ENCODE measurements around the gene PSTPIP2. TPM values are rescaled to one million over a fixed set of nuclear protein-coding genes. Genes with fewer than 3 reads are reported as not detected.

The PSTPIP2 gene
- total RNA-seq, 1 donor = 21.2 TPM

- no peak for DNase-seq (ENCODE audit: low read depth)
- no peak overlapping the region for H3K4me3 ChIP-seq (ENCODE audit: low read depth, low read length)
- TF ChIP-seq CTCF (IDR thresholded peaks at IDR 0.05; ENCODE audit: insufficient read depth, low read depth, low read length) = no peak
These were observed 1.8 kb downstream of the PSTPIP2 start for GRCh38 chr18:46070232-46070631.

DNA sequence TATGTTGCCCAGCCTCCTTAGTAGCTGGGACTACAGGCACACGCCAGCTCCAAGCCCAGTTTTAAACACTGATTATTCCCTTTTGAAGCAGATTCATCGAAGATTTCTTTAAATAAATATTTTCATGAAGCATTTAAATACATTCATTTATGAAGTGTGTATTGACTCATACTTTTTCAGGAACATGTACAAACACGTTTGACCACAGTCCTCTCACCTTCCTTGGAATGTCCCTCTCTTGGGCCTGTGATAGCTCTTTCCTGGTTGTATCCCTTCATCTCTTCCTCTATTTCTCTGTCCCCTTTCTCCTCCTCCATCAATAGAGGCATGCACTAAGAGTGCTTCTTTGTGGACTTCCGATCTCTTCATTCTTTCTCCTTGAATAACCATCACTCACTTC lies 2.5 kb downstream of the PSTPIP2 start:
- no peak overlapping the region for H3K4me3 ChIP-seq (ENCODE audit: low read depth, low read length)
- no peak for DNase-seq (ENCODE audit: low read depth)
- TF ChIP-seq CTCF (IDR thresholded peaks at IDR 0.05; ENCODE audit: insufficient read depth, low read depth, low read length) = no peak

DNA sequence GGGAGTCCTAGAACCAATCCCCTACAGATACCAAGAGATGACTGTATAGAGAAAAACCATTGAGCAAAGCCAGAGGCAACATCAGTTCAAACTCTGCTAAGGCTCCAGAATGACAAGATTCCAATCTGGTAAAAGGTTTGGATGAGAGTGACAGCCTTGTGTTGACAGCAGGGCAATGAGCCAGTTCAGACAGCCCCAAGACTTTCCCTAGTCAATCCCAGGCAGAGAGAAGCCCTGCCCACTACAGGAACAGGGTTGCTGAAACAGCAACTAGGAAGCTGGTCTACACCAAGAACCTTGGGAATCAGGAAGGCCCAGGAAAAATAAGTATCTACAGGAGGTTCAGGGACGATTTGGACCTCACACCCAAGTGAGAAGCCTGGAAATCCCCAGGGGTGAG lies 3.3 kb downstream of the PSTPIP2 start:
- DNase-seq (ENCODE audit: low read depth) = no peak
- no peak overlapping the region for H3K4me3 ChIP-seq (ENCODE audit: low read depth, low read length)

DNA sequence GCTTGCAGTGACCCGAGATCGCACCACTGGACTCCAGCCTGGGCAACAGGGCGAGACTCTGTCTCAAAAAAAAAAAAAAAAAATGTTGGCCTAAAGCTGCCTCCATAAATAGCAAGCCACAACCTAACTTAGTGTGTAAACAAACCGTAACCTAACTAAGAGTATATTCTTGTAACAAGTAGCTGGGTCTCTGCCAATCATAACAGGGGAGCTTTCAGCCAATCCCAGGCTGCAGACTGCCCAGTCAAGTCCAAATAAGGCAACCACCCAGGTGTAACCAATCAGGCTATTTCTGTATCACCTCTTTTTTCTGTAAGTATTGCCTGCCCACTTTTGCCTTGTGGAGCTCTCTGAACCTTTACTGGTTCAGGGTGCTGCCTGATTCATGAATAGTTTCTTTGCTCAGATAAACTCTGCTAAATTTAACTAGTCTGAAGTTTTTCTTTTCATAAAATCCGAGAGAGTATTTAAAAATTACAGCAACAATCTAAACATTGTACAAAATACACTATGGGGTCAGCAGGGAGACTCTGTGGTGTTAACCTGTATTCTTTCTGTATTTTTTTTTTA lies 4.5 kb downstream of the PSTPIP2 start:
- TF ChIP-seq CTCF (IDR thresholded peaks at IDR 0.05; ENCODE audit: insufficient read depth, low read depth, low read length) = no peak
- peak; percentile 37 for DNase-seq (ENCODE audit: low read depth)
- no peak overlapping the region for H3K4me3 ChIP-seq (ENCODE audit: low read depth, low read length)

More for the DNA sequence above, 3.3 kb downstream of the PSTPIP2 start:
- no peak for TF ChIP-seq CTCF (IDR thresholded peaks at IDR 0.05; ENCODE audit: insufficient read depth, low read depth, low read length)

DNA sequence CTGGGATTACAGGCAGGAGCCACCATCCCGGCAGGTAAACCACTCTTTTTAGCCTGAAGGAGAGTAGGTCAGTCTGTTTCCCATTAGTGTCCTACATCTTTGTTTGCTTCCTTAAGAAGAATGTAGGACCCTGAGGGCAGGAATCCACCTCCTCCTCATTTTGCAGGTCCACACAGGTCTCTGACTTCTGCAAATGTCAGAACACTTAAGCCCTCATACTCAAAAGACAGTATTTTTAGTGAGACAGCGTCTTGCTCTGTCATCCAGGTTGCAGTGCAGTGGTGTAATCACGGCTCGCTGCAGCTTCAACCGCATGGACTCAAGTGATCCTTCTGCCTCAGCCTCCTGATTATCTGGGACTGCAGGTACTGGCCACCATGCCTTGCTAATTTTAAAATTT lies 9.3 kb downstream of the PSTPIP2 start:
- no peak overlapping the region for H3K4me3 ChIP-seq (ENCODE audit: low read depth, low read length)
- TF ChIP-seq CTCF (IDR thresholded peaks at IDR 0.05; ENCODE audit: insufficient read depth, low read depth, low read length) = no peak
- no peak for DNase-seq (ENCODE audit: low read depth)

DNA sequence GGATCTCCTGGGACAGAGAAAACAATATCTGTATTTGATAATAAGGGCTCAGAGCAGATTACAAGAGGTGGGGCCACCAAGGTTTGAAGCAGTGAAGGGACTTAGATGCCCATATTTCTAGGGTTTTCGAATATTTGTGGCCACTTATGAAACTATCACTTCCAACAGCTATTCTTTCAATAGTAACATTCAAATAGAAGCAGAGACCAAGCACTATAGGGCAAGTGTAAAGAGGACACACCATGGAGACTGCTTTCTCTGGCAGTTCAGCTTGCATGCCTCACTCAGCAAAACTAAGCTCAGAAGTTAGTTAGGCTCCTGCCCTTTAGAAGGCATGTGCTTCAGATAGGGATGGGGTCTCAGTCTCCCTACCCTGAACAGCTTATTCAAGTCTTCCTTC lies 10.3 kb downstream of the PSTPIP2 start:
- no peak for TF ChIP-seq CTCF (IDR thresholded peaks at IDR 0.05; ENCODE audit: insufficient read depth, low read depth, low read length)
- no peak for DNase-seq (ENCODE audit: low read depth)
- no peak overlapping the region for H3K4me3 ChIP-seq (ENCODE audit: low read depth, low read length)

DNA sequence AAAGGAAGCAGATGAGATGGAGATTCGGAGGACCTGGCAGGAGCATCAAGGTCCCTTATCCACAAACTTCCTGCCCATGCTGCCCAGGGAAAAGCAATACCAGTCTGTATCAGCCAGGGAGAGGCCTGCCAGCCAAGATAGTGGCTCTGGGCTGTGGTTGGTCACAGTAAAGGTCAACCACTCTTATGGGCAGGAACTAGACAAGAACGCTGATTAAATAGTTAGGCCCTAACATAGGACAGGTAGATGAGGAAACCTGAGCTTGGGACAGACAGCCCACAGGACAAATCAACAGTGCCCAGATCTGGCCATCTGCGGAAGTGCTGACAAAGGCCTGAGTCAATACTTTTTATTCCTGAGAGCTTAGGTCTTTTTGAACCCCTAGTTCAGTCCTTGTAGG lies 10.7 kb downstream of the PSTPIP2 start:
- DNase-seq (ENCODE audit: low read depth) = no peak
- H3K4me3 ChIP-seq (ENCODE audit: low read depth, low read length) = no peak overlapping the region
- no peak for TF ChIP-seq CTCF (IDR thresholded peaks at IDR 0.05; ENCODE audit: insufficient read depth, low read depth, low read length)

Measured in fibroblast of villous mesenchyme (primary cell).